DND-41 (cell line): ENCODE measurements around the gene TOR1A.

Experiments used
- CTCF ChIP-seq: IDR thresholded peaks from 2 replicates; pipeline ENCODE4 v1.5.1; 2012; ENCODE audit warnings: borderline replicate concordance, low read length, moderate library complexity, mild to moderate bottlenecking; ENCODE audit not compliant: poor library complexity, severe bottlenecking; ENCODE audit errors: extremely low read depth
- EZH2 ChIP-seq: IDR thresholded peaks from 3 replicates; pipeline ENCODE4 v1.6.1; 2012; ENCODE audit warnings: borderline replicate concordance, low read depth, mild to moderate bottlenecking, moderate library complexity, low read length, inconsistent platforms; ENCODE audit not compliant: severe bottlenecking

- TF ChIP-seq CTCF (no peak), EZH2 (no peak)
Observed at GRCh38 chr9:129864991-129865647, 41.2 kb upstream of the TOR1A start.
